GM18519 (cell line): ENCODE data around the gene ULBP3.
"Not testable (repeated sequence)": the region's sequence is repeated elsewhere in the genome, so short reads cannot be mapped to it uniquely, and the experiment has no call there.

ENCODE experiments used
- ATAC-seq: cut with Tn5 transposase; IDR thresholded peaks from one replicate; pipeline ENCODE4 v1.9.1; 2021; ENCODE audit warnings: mild to moderate bottlenecking, moderate library complexity; ENCODE audit not compliant: unreplicated experiment, low FRiP score

The ULBP3 gene

GRCh38 chr6:150043501-150044412, 25.2 kb downstream of the ULBP3 start:
- no peak for ATAC-seq

DNA sequence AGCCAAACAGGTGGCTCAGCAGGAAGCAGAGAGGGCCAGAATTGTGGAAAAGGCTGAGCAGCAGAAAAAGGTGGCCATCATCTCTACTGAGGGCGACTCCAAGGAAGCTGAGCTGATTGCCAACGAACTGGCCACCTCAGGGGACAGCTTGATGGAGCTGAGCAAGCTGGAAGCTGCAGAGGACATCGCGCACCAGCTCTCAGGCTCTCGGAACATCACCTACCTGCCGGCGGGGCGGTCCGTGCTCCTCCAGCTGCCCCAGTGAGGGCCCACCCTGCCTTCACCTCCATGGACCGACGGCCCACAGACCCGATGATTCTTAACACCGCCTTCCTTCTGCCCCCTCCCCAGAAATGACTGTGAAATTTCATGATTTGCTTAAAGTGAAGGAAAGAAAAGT, 25.8 kb downstream of the ULBP3 start:
- no peak for ATAC-seq

- no peak for ATAC-seq
Measured at GRCh38 chr6:150038202-150039062, 30.5 kb downstream of the ULBP3 start.

DNA sequence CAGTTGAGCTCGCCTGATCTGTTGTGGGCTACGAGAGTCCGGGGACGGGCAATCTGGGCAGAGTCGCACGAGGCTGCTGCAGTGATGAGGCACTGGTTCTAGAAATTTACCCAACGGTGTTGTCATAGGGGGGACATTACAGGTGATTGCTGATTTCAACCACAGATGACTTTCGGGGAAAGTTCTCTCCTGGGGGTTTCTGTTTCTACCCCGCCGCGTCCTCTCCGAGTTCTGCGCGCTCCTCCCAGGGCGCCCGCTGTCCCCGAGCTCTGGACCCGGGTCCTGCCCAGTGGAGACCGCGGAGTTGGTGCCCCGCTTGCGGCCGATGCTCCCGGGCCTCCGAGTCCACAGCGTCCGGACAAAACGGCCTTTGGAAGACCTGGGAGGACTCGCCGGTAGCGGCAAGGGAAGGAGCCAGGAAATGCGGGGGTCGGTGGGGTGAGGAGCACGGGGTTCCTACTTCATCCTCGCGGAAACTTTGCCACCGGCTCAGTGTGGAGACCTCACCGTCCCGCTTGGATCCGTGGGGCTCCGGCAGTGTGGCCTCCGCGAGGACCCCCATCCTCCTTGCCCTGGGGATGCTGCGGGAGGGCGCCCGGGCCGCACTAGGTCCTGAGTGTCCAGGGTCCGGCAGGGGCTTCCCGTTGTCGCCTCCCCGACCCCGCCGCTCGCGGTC, 31.3 kb downstream of the ULBP3 start:
- no peak for ATAC-seq

DNA sequence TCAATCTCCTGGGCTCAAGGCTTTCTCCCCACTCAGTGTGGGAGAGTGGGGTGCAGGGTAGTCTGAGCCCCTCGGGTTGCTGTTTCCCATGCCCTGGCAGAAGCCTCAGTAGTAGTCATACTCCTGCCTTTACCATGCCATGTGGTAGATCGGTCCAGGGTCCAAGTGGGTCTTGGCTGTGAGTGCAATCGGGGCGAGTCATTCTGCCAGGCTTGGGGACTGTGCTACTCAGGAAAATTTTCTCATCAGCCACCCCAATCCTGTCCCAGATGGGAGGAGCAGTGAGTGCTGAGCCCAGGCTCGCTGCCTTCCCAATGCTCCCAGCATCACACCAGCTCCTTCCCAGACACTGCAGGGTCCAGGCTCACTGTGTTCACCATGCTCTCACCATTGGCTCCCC, 32.8 kb downstream of the ULBP3 start:
- no peak for ATAC-seq

- ATAC-seq: no peak
Measured at GRCh38 chr6:150033207-150033771, 35.6 kb downstream of the ULBP3 start.

DNA sequence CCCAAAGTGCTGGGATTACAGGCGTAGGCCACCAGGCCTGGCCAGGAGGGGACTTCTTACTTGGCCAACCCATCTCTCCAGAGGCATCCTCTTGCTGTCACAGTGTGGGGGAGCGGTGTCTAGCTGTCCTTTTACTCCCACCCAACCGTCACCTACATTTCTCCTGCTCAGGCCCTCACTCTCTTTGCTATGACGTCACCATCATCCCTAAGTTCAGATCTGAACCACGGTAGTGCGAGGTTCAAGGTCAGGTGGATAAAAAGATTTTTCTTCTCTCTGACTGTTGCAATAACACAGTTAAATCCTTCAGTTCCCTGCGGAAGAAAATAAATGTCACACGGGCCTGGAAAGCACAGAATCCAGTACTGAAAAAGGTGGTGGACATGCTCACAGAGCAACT, 36.3 kb downstream of the ULBP3 start:
- no peak for ATAC-seq

- ATAC-seq: no peak
Measured at GRCh38 chr6:150030611-150031010, 38.3 kb downstream of the ULBP3 start.

DNA sequence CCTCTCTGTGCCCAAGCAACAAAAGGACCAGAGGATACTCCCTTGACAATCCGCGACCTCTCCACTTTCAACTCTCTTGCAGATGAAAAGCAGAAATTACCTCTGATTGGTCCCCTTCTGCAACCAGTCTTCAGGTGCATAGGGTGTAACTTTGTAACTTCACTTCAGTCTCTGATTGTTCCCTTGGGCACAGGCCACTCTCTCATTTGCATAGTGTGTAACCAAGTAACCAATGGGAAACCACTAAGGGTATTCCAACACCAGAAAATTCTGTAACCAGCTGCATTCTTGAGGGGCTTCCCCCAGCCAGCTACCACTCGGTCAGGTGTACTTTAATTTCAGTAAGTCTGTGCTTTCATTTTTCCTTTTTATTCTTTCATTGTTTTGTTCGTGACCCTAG, 39.2 kb downstream of the ULBP3 start:
- no peak for ATAC-seq

- no peak for ATAC-seq
Measured at GRCh38 chr6:150029276-150029675, 39.6 kb downstream of the ULBP3 start.

- no peak for ATAC-seq
Measured at GRCh38 chr6:150028799-150029198, 40.1 kb downstream of the ULBP3 start.

GRCh38 chr6:150027806-150028565, 40.9 kb downstream of the ULBP3 start:
- no peak for ATAC-seq

DNA sequence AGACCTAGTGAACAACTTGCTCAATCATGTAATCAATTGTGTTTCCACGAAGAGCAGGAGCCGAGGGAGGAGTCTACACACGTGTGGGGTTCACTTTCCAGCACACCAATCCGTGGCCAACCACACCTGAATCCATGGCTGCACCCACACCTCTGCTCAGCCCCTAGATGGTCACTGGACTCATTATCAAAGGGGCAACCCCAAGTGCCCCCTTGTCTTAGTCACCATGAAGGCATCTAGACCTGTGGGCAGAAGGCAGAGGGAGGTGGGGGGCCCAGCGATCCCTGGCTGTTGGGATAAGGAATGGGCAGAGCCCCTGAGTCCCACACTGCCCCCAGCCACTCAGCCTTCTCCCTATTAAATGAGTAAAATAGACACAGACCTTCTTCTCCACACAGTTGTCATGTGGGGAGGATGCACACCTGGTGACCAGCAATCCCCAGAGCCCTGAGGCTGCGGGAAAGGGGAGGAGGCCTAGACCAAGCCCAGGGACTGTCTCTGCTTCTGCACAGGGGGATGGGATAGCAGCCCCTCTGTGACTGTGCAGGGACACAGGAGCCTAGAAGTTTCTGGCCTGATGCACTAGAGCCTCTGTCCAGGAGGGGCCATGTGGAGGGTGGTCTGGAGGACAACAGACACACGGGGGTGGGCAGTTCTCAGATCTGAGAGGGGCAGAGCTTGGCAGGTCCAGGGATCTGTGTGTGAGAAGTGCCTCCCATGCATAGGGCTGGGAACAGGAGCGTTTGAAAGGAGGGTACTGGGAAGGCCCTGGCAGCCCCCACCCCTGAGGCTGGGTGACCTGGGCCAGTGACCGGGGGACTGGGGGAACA, 41.7 kb downstream of the ULBP3 start:
- no peak for ATAC-seq

DNA sequence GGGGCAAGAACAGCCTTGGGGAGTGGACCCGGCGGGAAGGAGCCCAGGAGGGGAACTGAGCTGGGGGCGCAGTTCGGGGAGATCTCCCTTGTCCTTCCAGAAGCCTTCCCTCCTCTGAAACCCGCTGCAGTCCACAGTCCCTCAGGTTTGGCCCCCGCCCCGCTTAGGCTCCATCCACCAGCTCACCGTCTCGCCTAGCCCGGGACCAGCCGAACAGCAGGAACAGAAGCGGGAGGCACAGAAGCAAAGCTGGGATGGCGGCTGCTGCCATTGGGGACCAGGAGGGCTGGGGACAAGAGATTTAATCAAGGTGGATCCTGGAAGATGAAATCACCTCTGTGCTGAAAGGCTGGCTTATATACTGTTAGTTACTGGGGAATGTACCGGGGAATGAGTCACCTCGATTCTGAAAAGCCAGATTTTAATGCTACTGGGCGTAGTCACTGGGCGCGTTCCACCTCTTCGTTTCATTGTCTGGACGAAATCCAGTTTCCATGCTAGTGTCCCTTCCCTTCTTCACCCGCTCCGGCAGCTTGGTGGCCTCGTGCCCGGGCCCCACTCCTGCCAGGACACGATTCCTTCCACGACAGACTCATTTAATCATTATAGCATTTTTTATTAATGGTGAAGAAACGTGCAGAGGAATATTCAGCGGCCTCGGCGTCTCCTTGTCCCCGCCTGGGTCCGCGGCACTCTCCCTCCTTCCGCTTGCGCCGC, 43.6 kb downstream of the ULBP3 start, which contains the start of gene RAET1L:
TSS of gene RAET1L (minus strand) at position 332 of the 717 bp plus-strand sequence. CDS start at position 271, 61 bp downstream.
- no peak for ATAC-seq

GRCh38 chr6:150024646-150025155, 44.2 kb downstream of the ULBP3 start:
- no peak for ATAC-seq

DNA sequence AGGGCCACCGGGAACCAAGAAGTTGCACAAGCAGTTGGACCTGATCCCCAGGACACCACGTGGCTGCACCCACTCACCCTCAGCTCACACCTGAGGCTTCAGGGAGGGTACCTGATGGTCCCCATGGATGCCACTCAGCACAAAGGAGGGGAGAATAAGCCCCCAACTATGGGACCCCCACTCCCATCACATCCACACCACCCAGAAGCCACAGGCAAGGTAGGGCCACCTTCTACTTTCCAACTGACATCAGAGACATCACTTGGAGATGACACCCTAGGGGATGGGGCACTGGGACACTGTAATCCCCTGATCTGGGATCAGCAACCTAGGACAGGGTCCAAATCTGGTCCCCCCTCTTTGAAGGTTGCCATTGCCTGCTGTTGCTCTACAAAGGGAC, 44.9 kb downstream of the ULBP3 start:
- ATAC-seq: not testable (repeated sequence)

GRCh38 chr6:150021870-150022269, 47.1 kb downstream of the ULBP3 start:
- not testable (repeated sequence) for ATAC-seq
